Activated T-helper 17 cell treated with anti-CD3 and anti-CD28 coated beads, Interleukin-2, amount 50 U/mL, for 72 hours (primary cell): Measurements from ENCODE around the gene SLC36A1. TPM values are rescaled to one million over a fixed set of nuclear protein-coding genes. Genes with fewer than 3 reads are reported as not detected.
"Not testable (repeated sequence)": the region's sequence is repeated elsewhere in the genome, so short reads cannot be mapped to it uniquely, and the experiment has no call there.

Source experiments
- ATAC-seq: fragments of 150-1000 bp; cut with Tn5 transposase; replicated peaks from 2 replicates; pipeline ENCODE4 v1.10.0; 2021; ENCODE audit warnings: mild to moderate bottlenecking, moderate library complexity
- H3K27ac Mint-ChIP-seq: one replicate; pipeline ENCODE4 v1.8.0; 2022; ENCODE audit warnings: mixed read lengths
- H3K27me3 Mint-ChIP-seq: one replicate; pipeline ENCODE4 v1.8.0; 2022; ENCODE audit warnings: mixed read lengths
- H3K36me3 Mint-ChIP-seq: one replicate; pipeline ENCODE4 v1.8.0; 2022; ENCODE audit warnings: low read depth, mild to moderate bottlenecking, mixed read lengths
- H3K4me1 Mint-ChIP-seq: one replicate; pipeline ENCODE4 v1.8.0; 2022; ENCODE audit warnings: mixed read lengths
- H3K4me3 Mint-ChIP-seq: one replicate; pipeline ENCODE4 v1.8.0; 2022; ENCODE audit warnings: mild to moderate bottlenecking, mixed read lengths
- H3K9me3 Mint-ChIP-seq: one replicate; pipeline ENCODE4 v1.8.0; 2022; ENCODE audit warnings: mixed read lengths
- total RNA-seq, 2 donors: library from RNA; stranded (reverse); gene quantifications; one replicate each; pipeline ENCODE4 v1.2.3, GENCODE V29; 2022

The SLC36A1 gene
- 1 to 10 TPM; 5.6 TPM for total RNA-seq

DNA sequence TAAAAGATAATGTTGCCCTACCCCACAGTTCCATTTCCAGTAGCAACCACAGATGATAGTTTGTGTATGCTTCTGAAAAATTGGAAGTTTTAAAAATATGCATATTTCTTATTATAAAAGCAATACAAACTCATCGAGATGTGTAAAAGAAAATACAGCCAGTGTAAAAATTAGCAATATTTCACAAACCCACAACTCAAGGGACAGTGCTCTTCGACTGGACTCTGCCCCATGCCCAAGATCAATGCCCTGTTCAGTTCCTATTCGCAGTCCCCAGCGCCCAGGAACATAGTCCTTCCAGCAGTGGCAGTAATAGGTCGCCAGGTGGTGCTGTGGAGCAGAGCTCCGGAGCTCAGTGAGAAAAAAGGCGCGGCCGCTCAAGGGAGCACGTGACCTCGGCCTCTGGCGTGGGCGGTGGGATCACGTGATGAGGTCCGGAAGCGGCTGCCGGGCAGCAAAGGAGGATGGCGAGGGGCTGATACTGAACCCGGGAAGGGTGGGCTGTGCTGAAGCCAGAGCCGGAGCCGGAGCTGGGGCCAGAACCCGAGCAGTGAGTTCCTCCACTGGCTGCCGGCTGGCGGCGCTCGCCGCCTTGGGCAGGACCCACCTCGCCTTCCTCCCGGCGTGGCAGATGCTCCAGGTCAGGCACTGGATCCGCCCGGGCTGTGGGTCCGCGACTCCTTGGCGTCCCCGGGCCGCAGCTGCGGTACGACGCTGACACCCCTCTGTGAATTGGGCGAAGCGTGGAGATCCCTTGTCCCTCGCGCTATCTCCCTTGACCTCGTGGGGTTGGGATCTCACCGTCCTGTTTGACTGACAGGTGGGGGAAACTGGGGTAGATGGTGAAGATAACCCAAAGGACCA, at the start of gene SLC36A1:
Gene SLC36A1 (plus strand): TSS at position 430 of the 864 bp plus-strand sequence. CDS start 11,190 bp downstream, outside the sequence.
- H3K27me3 Mint-ChIP-seq, result peaks cover 15% of the 10 kb centered on the region
- peak within 1 kb of the TSS; percentile 88 for H3K4me3 Mint-ChIP-seq
- no peaks in the 10 kb centered on the region for H3K9me3 Mint-ChIP-seq
- peaks cover 10% of the 10 kb centered on the region for H3K36me3 Mint-ChIP-seq
- peak; percentile 94 for ATAC-seq
- H3K4me1 Mint-ChIP-seq, result peaks cover 24% of the 10 kb centered on the region
- H3K27ac Mint-ChIP-seq, result peak within 1 kb of the TSS; percentile 88

DNA sequence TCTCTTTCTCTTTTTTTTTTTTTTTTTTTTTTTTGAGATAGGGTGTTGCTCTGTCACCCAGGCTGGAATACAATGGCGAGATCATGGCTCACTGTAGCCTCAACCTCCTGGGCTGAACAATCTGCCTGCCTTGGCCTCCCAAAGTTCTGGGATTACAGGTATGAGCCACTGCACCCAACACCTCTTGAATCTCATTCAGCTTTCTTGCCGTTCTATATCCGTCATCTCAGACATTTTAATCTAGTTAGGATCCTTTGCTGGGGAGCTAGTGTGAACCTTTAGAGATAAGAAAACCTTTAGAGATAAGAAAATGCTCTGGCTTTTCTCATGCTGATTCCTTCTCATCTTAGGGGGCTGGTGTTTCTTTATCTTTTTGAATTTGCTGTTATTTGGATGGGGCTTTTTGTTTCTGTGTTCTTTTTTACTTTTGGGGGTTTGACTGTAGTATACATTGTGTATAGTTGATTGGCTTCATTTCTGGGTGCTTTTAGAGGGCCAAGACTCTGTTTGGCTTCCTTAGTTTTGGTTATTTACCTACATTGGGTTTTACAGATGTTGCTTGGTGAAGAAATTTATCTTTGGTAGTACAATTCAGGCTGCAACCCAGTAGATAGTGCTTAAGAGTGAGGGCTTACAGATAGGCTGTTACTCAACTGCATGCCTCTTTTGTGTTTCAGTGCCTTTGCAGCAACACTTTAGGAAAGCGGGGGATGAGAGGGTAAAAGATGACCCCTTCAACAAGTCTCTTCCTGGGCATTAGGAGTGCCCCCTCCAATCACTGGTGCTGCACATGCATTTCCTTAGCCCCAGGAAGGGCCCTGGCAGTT, 41.9 kb upstream of the SLC36A1 start:
- no peak for ATAC-seq
- H3K4me3 Mint-ChIP-seq, result no peak overlapping the region
- no peaks in the 10 kb centered on the region for H3K4me1 Mint-ChIP-seq
- no peaks in the 10 kb centered on the region for H3K9me3 Mint-ChIP-seq
- H3K36me3 Mint-ChIP-seq, result no peaks in the 10 kb centered on the region
- H3K27ac Mint-ChIP-seq, result no peak overlapping the region
- peaks cover 51% of the 10 kb centered on the region for H3K27me3 Mint-ChIP-seq

DNA sequence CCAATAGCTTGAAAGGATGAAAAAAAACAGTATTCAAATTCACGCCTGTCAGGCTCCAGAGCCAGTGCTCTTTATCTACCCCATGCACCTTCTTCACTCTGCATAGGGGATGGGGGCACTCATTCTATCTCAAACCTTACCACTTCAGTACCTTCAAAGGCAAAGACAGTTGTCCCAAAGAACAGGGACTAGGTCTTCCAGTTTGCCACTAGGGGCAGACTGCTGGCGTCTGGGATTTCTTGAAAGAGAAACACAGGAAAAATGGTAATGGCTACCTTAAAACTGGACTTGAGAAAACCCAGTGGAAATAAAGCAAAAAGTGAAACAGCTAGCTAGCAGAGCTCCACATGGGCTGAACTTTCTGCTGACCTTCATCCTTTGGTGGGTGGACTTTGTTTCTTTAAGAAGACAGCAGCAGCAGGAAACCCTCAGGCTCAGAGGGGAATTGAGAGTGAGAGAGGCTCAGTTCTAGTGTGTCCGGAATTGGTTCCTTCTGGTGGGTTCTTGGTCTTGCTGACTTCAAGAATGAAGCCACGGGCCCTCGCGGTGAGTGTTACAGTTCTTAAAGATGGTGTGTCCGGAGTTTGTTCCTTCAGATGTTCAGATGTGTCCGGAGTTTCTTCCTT, 41.0 kb upstream of the SLC36A1 start:
- Mint-ChIP-seq H3K4me3 (no peak overlapping the region), H3K36me3 (no peaks in the 10 kb centered on the region), H3K9me3 (no peaks in the 10 kb centered on the region), H3K27me3 (peaks cover 50% of the 10 kb centered on the region), H3K27ac (no peak overlapping the region), H3K4me1 (no peaks in the 10 kb centered on the region)
- no peak for ATAC-seq

DNA sequence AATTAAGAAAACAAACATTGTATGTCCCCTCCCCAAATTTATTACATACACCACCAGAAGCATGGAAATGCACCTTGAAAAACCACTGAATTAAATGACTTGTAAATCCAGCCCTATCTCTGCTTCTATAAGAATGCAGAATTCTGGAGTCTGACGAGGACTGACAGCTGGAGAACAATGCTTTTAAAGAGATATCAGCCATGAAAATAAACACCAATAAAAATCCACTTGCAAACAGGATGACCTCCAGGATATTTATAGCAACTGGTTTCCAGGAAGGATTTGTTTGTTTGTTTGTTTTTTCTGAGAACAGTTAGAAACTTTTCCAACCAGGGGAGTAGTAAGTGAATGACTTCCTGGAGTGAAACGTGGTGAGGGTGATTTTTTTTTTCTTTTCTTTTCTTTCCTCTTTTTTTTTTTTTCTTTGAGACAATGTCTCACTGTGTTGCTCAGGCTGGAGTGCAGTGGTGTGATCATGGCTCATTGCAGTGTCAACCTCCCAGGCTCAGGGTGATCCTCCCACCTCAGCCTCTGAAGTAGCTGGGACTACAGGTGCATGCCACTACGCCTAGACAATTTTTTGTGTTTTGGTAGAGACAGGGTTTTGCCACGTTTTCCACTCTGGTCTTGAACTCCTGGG, 38.7 kb upstream of the SLC36A1 start:
- no peaks in the 10 kb centered on the region for H3K4me1 Mint-ChIP-seq
- no peaks in the 10 kb centered on the region for H3K9me3 Mint-ChIP-seq
- no peak for ATAC-seq
- H3K36me3 Mint-ChIP-seq, result no peaks in the 10 kb centered on the region
- H3K27me3 Mint-ChIP-seq, result peaks cover 47% of the 10 kb centered on the region
- no peak overlapping the region for H3K4me3 Mint-ChIP-seq
- no peak overlapping the region for H3K27ac Mint-ChIP-seq

DNA sequence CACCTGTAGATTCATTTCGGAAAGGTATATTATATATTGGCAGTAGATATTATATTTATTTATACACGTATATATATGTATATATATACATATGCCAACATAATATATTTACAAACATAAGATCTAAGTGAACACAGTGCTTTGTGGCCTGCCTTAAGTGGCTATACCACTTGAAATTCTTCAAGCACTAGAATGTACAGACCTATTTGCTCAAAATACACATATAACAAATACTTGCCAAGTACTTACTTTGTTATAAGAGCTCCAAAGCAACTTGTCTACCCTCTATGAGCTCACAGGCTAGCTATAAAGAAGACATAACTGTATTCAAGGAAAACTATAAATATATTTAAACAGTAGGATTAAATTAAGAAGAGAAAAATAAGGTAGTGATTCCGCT, 33.6 kb upstream of the SLC36A1 start:
- Mint-ChIP-seq H3K27me3 (peaks cover 27% of the 10 kb centered on the region), H3K9me3 (no peaks in the 10 kb centered on the region), H3K27ac (no peak overlapping the region), H3K4me3 (no peak overlapping the region), H3K36me3 (no peaks in the 10 kb centered on the region), H3K4me1 (no peaks in the 10 kb centered on the region)
- ATAC-seq, result no peak

DNA sequence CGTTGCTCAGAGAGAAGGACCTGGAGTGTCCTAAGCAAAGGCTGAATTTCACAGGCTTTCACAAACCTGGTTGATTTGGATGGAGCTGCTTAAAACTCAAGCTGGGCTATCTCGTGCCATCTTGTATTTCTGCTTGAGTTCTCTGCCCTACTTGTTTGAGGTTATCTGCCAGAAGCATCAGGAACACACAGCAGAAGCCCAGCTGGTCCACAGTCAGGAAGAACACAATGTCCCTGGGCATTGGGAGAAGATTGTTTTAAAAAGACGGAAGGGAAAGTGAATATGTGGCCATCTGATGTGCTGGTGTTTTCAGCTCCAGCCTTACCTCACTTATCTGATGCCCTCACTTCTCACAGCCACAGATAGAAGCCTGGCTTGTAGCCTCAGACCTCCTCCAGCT, 32.9 kb upstream of the SLC36A1 start:
- no peak overlapping the region for H3K4me3 Mint-ChIP-seq
- H3K36me3 Mint-ChIP-seq, result no peaks in the 10 kb centered on the region
- peaks cover 27% of the 10 kb centered on the region for H3K27me3 Mint-ChIP-seq
- ATAC-seq, result no peak
- H3K9me3 Mint-ChIP-seq, result no peaks in the 10 kb centered on the region
- no peak overlapping the region for H3K27ac Mint-ChIP-seq
- no peaks in the 10 kb centered on the region for H3K4me1 Mint-ChIP-seq

DNA sequence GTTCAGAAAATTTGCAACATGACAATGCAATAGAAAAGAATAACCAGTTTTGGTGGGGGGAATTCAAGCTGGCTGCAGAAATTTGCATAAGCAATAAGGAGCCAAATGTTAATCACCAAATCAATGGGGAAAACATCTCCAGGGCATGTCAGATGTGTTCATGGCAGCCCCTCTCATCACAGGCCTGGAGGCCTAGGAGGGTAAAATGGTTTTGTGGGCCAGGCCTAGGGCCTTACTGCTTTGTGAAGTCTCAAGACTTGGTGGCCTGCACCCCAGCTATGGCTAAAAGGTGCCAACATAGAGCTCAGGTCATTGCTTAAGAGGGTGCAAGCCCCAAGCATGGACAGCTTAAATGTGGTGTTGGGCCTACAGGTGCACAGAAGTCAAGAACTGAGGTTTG, 29.7 kb upstream of the SLC36A1 start:
- no peak for ATAC-seq

DNA sequence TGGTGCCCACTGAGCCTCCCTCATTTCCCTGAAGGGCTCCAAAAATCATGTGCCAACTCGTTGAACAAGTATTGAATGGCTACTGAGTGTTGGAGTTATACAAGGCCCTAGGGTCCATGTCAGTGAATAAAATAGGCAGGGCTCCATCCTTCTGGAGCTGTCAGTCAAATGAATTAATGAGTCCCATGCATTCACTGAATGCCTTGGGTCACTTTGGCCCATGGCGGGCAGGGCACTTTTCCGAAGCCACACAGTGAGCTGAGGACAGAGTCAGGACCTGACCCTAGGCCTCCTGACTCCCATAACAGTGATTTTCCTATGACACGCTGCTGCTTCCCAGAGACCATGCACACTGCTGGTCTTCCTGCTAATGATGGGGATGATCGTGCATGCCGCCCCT, 27.3 kb upstream of the SLC36A1 start:
- Mint-ChIP-seq H3K9me3 (no peaks in the 10 kb centered on the region), H3K4me1 (no peaks in the 10 kb centered on the region), H3K4me3 (no peak overlapping the region), H3K36me3 (no peaks in the 10 kb centered on the region), H3K27ac (no peak overlapping the region), H3K27me3 (peaks cover 13% of the 10 kb centered on the region)
- no peak for ATAC-seq

More for the DNA sequence above, 29.7 kb upstream of the SLC36A1 start:
- Mint-ChIP-seq H3K27ac (no peak overlapping the region), H3K36me3 (no peaks in the 10 kb centered on the region), H3K4me3 (no peak overlapping the region), H3K9me3 (no peaks in the 10 kb centered on the region), H3K27me3 (peaks cover 12% of the 10 kb centered on the region), H3K4me1 (no peaks in the 10 kb centered on the region)

DNA sequence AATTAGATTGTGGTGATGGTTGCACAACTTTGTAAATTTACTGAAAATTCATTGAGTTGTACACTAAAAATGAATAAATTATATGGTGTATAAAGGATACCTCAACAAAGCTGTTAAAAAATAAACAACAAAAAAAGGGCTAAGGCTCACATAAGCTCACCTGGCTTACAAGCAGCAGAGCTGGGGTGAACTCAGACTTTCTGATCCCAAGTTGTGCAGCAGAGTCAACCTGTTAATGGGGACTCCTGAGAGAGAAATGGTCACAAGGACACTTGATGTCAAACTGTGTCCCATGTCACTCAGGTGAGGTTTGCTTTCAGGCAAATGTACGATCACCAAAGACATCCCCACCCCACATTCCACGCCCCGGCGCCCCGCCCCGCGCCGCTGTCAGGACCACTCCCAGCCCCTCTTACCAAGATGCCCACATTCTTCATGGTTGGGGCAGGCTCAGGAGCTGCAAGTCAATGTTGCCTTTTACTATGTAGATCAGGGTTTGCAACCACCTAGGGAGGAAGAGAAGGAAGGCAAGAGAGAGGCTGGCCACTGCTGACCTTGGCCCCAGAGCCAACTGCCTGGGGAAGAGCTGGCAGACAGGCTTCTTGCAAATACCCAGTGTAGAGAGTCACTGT, 22.4 kb upstream of the SLC36A1 start:
- no peak for ATAC-seq
- Mint-ChIP-seq H3K4me3 (no peak overlapping the region), H3K27ac (no peak overlapping the region), H3K4me1 (no peaks in the 10 kb centered on the region), H3K27me3 (peaks cover 23% of the 10 kb centered on the region), H3K9me3 (no peaks in the 10 kb centered on the region), H3K36me3 (no peaks in the 10 kb centered on the region)

DNA sequence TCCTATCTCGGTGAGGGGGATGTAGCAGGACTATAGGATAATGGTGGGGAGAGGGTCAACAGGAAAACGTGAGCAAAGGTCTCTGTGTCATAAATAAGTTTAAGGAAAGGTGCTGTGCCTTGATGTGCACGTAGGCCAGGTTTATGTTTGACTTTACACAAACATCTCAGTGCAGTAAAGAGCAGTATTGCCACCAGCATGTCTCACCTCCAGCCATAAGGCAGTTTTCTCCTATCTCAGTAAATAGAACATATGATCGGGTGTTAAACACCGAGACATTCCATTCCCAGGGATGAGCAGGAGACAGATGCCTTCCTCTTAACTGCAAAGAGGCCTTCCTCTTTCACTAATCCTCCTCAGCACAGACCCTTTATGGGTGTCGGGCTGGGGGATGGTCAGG, 21.1 kb upstream of the SLC36A1 start:
- not testable (repeated sequence) for H3K9me3 Mint-ChIP-seq, ATAC-seq, H3K4me1 Mint-ChIP-seq, H3K36me3 Mint-ChIP-seq, H3K4me3 Mint-ChIP-seq, H3K27ac Mint-ChIP-seq
- peaks cover 23% of the 10 kb centered on the region for H3K27me3 Mint-ChIP-seq

DNA sequence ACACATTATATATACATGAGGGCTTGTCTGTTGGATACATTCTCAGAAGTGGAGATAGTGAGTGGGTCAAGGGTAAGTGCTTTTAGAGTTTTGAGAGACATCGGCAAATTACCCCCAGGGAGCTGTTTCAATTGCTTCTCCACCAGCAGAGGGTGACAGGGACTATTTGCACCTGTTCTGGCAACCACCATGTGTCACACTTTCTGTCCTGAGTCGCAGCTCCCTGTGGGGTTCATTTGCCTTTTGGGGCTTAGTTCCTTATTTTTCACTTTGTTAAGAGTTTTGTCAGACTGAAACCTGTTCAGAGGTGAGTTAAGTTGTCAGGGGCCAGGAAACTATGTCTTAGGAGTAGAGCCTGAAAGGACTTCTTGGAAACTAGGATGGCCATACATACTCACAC, 20.1 kb upstream of the SLC36A1 start:
- no peak overlapping the region for H3K4me3 Mint-ChIP-seq
- no peaks in the 10 kb centered on the region for H3K4me1 Mint-ChIP-seq
- no peaks in the 10 kb centered on the region for H3K36me3 Mint-ChIP-seq
- no peak overlapping the region for H3K27ac Mint-ChIP-seq
- peak; percentile 14 for ATAC-seq
- no peaks in the 10 kb centered on the region for H3K9me3 Mint-ChIP-seq
- H3K27me3 Mint-ChIP-seq, result peaks cover 17% of the 10 kb centered on the region

DNA sequence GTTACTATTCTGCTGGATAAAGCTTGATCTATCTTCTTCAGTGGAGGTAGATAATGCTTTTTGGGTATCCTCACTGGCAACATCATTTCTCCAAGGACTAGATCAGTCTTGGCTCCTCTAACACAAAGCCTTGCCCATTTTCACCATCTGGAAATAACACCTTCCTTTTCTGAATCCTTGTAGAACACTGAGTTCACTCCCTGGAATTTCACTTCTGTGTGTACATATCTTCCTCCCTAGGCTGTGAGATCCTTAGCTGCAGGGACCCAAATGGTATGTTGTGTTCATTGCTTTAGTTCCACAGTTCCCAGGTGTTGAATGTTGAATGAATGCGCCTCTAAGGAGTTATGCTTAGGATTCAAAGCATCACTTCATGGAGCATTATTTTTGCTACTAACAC, 16.7 kb upstream of the SLC36A1 start:
- H3K4me3 Mint-ChIP-seq, result no peak overlapping the region
- ATAC-seq, result no peak
- no peaks in the 10 kb centered on the region for H3K9me3 Mint-ChIP-seq

DNA sequence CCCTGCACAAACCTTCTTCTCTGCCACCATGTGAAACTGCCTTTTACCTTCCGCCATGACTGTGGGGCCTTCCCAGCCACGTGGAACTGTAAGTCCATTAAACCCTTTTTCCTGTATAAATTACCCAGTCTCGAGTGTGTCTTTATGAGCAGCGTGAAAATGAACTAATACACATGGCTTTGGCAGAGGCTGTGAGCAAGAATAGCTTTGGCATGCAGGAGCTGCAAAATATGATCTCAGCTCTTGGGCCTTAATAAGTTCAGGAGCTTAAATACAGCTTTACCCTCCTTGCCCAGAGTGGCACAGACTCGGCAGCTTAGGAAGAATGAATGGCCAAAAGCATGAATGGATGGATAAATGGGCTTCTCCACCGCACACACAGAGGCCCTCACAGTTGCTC, 15.7 kb upstream of the SLC36A1 start:
- peaks cover 12% of the 10 kb centered on the region for H3K27me3 Mint-ChIP-seq
- ATAC-seq, result no peak
- no peaks in the 10 kb centered on the region for H3K9me3 Mint-ChIP-seq
- no peaks in the 10 kb centered on the region for H3K4me1 Mint-ChIP-seq
- no peaks in the 10 kb centered on the region for H3K36me3 Mint-ChIP-seq
- H3K4me3 Mint-ChIP-seq, result no peak overlapping the region
- no peak overlapping the region for H3K27ac Mint-ChIP-seq

More for the DNA sequence above, 16.7 kb upstream of the SLC36A1 start:
- no peaks in the 10 kb centered on the region for H3K36me3 Mint-ChIP-seq
- H3K4me1 Mint-ChIP-seq, result no peaks in the 10 kb centered on the region
- no peak overlapping the region for H3K27ac Mint-ChIP-seq
- peaks cover 15% of the 10 kb centered on the region for H3K27me3 Mint-ChIP-seq

DNA sequence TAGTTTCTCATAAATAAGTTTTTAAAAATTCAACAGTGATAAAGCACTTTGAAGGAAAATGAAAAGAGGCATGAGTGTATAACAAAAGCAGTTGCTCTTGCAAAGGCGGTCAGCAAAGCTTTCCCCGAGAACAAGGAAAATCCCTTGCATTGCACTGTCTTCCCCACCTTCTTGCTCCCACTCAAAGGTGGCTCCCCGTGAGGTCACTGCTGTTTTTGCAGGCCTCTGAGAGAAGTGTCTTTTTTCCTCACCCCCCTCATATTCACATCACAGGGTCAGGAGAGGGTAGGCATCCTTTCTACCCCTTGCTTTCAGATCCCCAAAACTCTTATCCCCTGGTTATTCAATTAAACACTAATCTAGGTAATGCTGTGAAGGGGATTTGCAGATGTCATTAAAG, 15.2 kb upstream of the SLC36A1 start:
- no peak overlapping the region for H3K27ac Mint-ChIP-seq
- H3K27me3 Mint-ChIP-seq, result peaks cover 12% of the 10 kb centered on the region
- no peaks in the 10 kb centered on the region for H3K36me3 Mint-ChIP-seq
- no peak overlapping the region for H3K4me3 Mint-ChIP-seq
- H3K4me1 Mint-ChIP-seq, result no peaks in the 10 kb centered on the region
- ATAC-seq, result no peak
- H3K9me3 Mint-ChIP-seq, result no peaks in the 10 kb centered on the region
